HepG2 (cell line): Measurements from ENCODE around the gene GOLT1A. TPM values are rescaled to one million over a fixed set of nuclear protein-coding genes. Genes with fewer than 3 reads are reported as not detected.

Experiments
- ARHGAP35 ChIP-seq: sonication (generic); formaldehyde crosslinking; IDR thresholded peaks from 2 replicates; pipeline ENCODE4 v1.9.0; 2022; ENCODE audit warnings: mild to moderate bottlenecking, inconsistent platforms, moderate library complexity, missing genetic modification reagents, borderline replicate concordance
- CC2D1A ChIP-seq: sonication (generic); formaldehyde crosslinking; IDR thresholded peaks from 2 replicates; pipeline ENCODE4 v1.8.1; 2023; ENCODE audit warnings: mild to moderate bottlenecking, missing genetic modification reagents
- FOXC1 ChIP-seq: sonication (generic); formaldehyde crosslinking; IDR thresholded peaks from 2 replicates; pipeline ENCODE4 v1.8.0; 2022; ENCODE audit warnings: mild to moderate bottlenecking, missing genetic modification reagents, borderline replicate concordance
- HNRNPH1 ChIP-seq: fragments of 200-400 bp; formaldehyde crosslinking; optimal IDR thresholded peaks from 2 replicates; pipeline ENCODE3; 2017; ENCODE audit warnings: mild to moderate bottlenecking, low read depth, low read length
- JARID2 ChIP-seq: sonication (generic); formaldehyde crosslinking; IDR thresholded peaks from 2 replicates; pipeline ENCODE4 v1.8.1; 2023; ENCODE audit warnings: missing genetic modification reagents, inconsistent platforms; ENCODE audit not compliant: insufficient replicate concordance
- KDM5B ChIP-seq: sonication (generic); formaldehyde crosslinking; IDR thresholded peaks from 2 replicates; pipeline ENCODE4 v1.4.0; 2020; ENCODE audit warnings: missing genetic modification reagents, mild to moderate bottlenecking, borderline replicate concordance
- NFYC ChIP-seq: IDR thresholded peaks from 2 replicates; pipeline ENCODE4 v1.6.1; 2016; ENCODE audit warnings: missing genetic modification reagents, missing compliant biosample characterization
- PAF1 ChIP-seq: IDR thresholded peaks from 2 replicates; pipeline ENCODE4 v1.6.1; 2016; ENCODE audit warnings: missing genetic modification reagents, missing compliant biosample characterization
- POGZ ChIP-seq: sonication (generic); formaldehyde crosslinking; IDR thresholded peaks from 2 replicates; pipeline ENCODE4 v1.4.0; 2020; ENCODE audit warnings: mild to moderate bottlenecking, missing genetic modification reagents
- POLR2A ChIP-seq, 2 experiments: IDR thresholded peaks; 2 replicates each; pipeline ENCODE4 v1.6.1; 2011; ENCODE audit warnings: low read depth in 2 of 2, low read length in 2 of 2, mild to moderate bottlenecking in 1 of 2, moderate library complexity in 1 of 2; ENCODE audit not compliant: insufficient read depth in 1 of 2
- RXRA ChIP-seq: sonication (generic); formaldehyde crosslinking; IDR thresholded peaks from 2 replicates; pipeline ENCODE4 v1.5.1; 2020; ENCODE audit warnings: missing genetic modification reagents
- SP140L ChIP-seq: sonication (generic); formaldehyde crosslinking; IDR thresholded peaks from 2 replicates; pipeline ENCODE4 v1.4.0; 2020; ENCODE audit warnings: missing genetic modification reagents, borderline replicate concordance
- TCF12 ChIP-seq, 2 experiments: fragments of 450-650 bp in 1 of 2; sonication (generic) in 1 of 2; formaldehyde crosslinking in 1 of 2; IDR thresholded peaks; 2 replicates each; pipeline versions ENCODE4 v1.6.1 to v1.8.0; 2017 to 2022; ENCODE audit warnings: antibody characterized with exemption in 1 of 2, mild to moderate bottlenecking in 1 of 2, missing genetic modification reagents in 1 of 2, moderate library complexity in 1 of 2
- TEF ChIP-seq: sonication (generic); formaldehyde crosslinking; IDR thresholded peaks from 2 replicates; pipeline ENCODE4 v1.5.0; 2020; ENCODE audit warnings: missing genetic modification reagents
- ZBTB43 ChIP-seq: sonication (generic); formaldehyde crosslinking; conservative IDR thresholded peaks from 2 replicates; pipeline ENCODE4 v1.4.0; 2020; ENCODE audit warnings: missing genetic modification reagents
- ZMAT3 ChIP-seq: sonication (generic); formaldehyde crosslinking; conservative IDR thresholded peaks from 2 replicates; pipeline ENCODE4 v1.7.0; 2021; ENCODE audit warnings: missing genetic modification reagents
- ZNF337 ChIP-seq: sonication (generic); formaldehyde crosslinking; IDR thresholded peaks from 2 replicates; pipeline ENCODE4 v1.5.1; 2020; ENCODE audit warnings: missing genetic modification reagents, low read depth, mild to moderate bottlenecking, borderline replicate concordance
- ZNF772 ChIP-seq: sonication (generic); formaldehyde crosslinking; IDR thresholded peaks from 2 replicates; pipeline ENCODE4 v1.5.0; 2020; ENCODE audit warnings: mild to moderate bottlenecking, missing genetic modification reagents
- polyA plus RNA-seq, 8 experiments: library from polyadenylated mRNA; depleted of rRNA in 3 of 8; stranded (reverse) in 7 of 8; unstranded in 1 of 8; fragments of >200 nt; fragmentation: Illumina TruSeq in 4 of 8; extraction: Trizol in 4 of 8; gene quantifications; 2 replicates each; pipeline versions ENCODE4 v1.2.1 to v1.2.3, GENCODE V29; 2011 to 2016; ENCODE audit warnings: low read depth in 4 of 8, missing spikeins in 1 of 8, mixed read lengths in 1 of 8; ENCODE audit not compliant: insufficient read depth in 1 of 8
- total RNA-seq, 5 experiments: library from RNA; depleted of rRNA; stranded (reverse); fragments of >200 nt; fragmentation: Illumina TruSeq; extraction: Trizol; gene quantifications; 2 replicates each; pipeline ENCODE4 v1.2.3, GENCODE V29; 2016; ENCODE audit warnings: low read depth in 1 of 5
- TF ChIP-seq, protein P1 (sequence below): IDR thresholded peaks from 2 replicates; pipeline ENCODE4 v1.6.1; 2016; ENCODE audit warnings: missing biosample characterization, missing genetic modification reagents, low read depth
- TF ChIP-seq, protein P2 (sequence below): sonication (generic); formaldehyde crosslinking; IDR thresholded peaks from 2 replicates; pipeline ENCODE4 v1.4.0; 2020; ENCODE audit warnings: missing genetic modification reagents

Gene GOLT1A
- total and polyA plus RNA-seq, 2 of the 13 experiments (the other 11 are each of a cell fraction or from before 2014, with no cell fraction given), result 25.8 to 28.0 TPM

- TF ChIP-seq, protein P1, sequence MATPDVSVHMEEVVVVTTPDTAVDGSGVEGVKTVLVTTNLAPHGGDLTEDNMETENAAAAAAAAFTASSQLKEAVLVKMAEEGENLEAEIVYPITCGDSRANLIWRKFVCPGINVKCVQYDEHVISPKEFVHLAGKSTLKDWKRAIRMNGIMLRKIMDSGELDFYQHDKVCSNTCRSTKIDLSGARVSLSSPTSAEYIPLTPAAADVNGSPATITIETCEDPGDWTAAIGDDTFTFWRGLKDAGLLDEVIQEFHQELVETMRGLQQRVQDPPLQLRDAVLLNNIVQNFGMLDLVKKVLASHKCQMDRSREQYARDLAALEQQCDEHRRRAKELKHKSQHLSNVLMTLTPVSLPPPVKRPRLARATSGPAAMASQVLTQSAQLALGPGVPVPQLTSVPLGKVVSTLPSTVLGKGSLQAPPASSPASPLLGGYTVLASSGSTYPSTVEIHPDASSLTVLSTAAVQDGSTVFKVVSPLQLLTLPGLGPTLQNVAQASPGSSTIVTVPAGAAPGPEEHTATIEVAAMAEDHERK, result no peak
- TF ChIP-seq ZNF337 (CRISPR knock-in tag) (no peak), NFYC (CRISPR knock-in tag) (no peak; the same call in 1 of the 2 replicates), TCF12 (IDR thresholded peaks at IDR 0.05) (no peak), TCF12 (CRISPR knock-in tag; IDR thresholded peaks at IDR 0.05) (no peak), POGZ (CRISPR knock-in tag) (peak; percentile 92), SP140L (CRISPR knock-in tag) (peak; percentile 60; the same call in 1 of the 2 replicates), ZMAT3 (CRISPR knock-in tag) (no peak; the same call in 1 of the 2 replicates), FOXC1 (CRISPR knock-in tag) (no peak), PAF1 (CRISPR knock-in tag) (no peak), TEF (CRISPR knock-in tag) (no peak), ZNF772 (CRISPR knock-in tag) (peak; percentile 94), HNRNPH1 (no peak), KDM5B (CRISPR knock-in tag) (peak; percentile 74; the same call in 1 of the 2 replicates), CC2D1A (no peak), JARID2 (CRISPR knock-in tag) (no peak), ARHGAP35 (CRISPR knock-in tag) (peak; percentile 35; the same call in 1 of the 2 replicates), RXRA (CRISPR knock-in tag) (peak; percentile 78; the same call in 1 of the 2 replicates), ZBTB43 (CRISPR knock-in tag) (0 out of 2 replicates have a peak, but pooled peaks have one; percentile 31), POLR2A (IDR thresholded peaks at IDR 0.05; ENCODE audit: insufficient read depth in 1 of 2, low read depth in 2 of 2, low read length in 2 of 2) (peak in 1 of 2 experiments; percentile 38; a peak in 1 of 4 replicates)
- TF ChIP-seq, protein P2, sequence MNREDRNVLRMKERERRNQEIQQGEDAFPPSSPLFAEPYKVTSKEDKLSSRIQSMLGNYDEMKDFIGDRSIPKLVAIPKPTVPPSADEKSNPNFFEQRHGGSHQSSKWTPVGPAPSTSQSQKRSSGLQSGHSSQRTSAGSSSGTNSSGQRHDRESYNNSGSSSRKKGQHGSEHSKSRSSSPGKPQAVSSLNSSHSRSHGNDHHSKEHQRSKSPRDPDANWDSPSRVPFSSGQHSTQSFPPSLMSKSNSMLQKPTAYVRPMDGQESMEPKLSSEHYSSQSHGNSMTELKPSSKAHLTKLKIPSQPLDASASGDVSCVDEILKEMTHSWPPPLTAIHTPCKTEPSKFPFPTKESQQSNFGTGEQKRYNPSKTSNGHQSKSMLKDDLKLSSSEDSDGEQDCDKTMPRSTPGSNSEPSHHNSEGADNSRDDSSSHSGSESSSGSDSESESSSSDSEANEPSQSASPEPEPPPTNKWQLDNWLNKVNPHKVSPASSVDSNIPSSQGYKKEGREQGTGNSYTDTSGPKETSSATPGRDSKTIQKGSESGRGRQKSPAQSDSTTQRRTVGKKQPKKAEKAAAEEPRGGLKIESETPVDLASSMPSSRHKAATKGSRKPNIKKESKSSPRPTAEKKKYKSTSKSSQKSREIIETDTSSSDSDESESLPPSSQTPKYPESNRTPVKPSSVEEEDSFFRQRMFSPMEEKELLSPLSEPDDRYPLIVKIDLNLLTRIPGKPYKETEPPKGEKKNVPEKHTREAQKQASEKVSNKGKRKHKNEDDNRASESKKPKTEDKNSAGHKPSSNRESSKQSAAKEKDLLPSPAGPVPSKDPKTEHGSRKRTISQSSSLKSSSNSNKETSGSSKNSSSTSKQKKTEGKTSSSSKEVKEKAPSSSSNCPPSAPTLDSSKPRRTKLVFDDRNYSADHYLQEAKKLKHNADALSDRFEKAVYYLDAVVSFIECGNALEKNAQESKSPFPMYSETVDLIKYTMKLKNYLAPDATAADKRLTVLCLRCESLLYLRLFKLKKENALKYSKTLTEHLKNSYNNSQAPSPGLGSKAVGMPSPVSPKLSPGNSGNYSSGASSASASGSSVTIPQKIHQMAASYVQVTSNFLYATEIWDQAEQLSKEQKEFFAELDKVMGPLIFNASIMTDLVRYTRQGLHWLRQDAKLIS (CRISPR knock-in tag), result no peak
Observed at GRCh38 chr1:204254031-204254661, 40.4 kb upstream of the GOLT1A start (continued).
